ENCODE data around the gene MCC.

The MCC gene

GRCh38 chr5:113325054-113325453 lies 163.2 kb downstream of the MCC start:
- ChIA-PET CTCF (no interaction called here), POLR2A (no interaction called here)
- Histone ChIP-seq H3K36me3 (ENCODE audit: control insufficient read depth in 2 of 2, insufficient read depth in 1 of 2, low read length in 2 of 2) (no peaks in the 10 kb centered on the region), H3K4me3 (ENCODE audit: low read depth, low read length) (no peak overlapping the region), H3K27ac (ENCODE audit: extremely low read depth, low read depth, low read length) (no peak overlapping the region), H3K4me1 (ENCODE audit: control insufficient read depth, insufficient read depth, low read length) (no peaks in the 10 kb centered on the region), H3K9me3 (ENCODE audit: control insufficient read depth, insufficient read depth, low read depth, low read length) (no peaks in the 10 kb centered on the region)
- TF ChIP-seq ZNF221 (tag by site-specific recombination; IDR thresholded peaks at IDR 0.05; ENCODE audit: borderline replicate concordance) (no peak), ZNF302 (tag by site-specific recombination; IDR thresholded peaks at IDR 0.05; ENCODE audit: low read depth) (no peak), ZNF704 (tag by site-specific recombination; IDR thresholded peaks at IDR 0.05) (no peak), ELK4 (IDR thresholded peaks at IDR 0.05; ENCODE audit: borderline replicate concordance, low read depth, low read length) (no peak), ZNF777 (tag by site-specific recombination; IDR thresholded peaks at IDR 0.05; ENCODE audit: borderline replicate concordance) (no peak), KLF8 (tag by site-specific recombination; IDR thresholded peaks at IDR 0.05) (no peak), ZNF549 (tag by site-specific recombination; IDR thresholded peaks at IDR 0.05) (no peak), ZBTB1 (tag by site-specific recombination; IDR thresholded peaks at IDR 0.05) (no peak), ZFP69B (tag by site-specific recombination; IDR thresholded peaks at IDR 0.05) (no peak), ZFP3 (tag by site-specific recombination; IDR thresholded peaks at IDR 0.05; ENCODE audit: low read depth) (no peak), INSM2 (tag by site-specific recombination; IDR thresholded peaks at IDR 0.05) (no peak)

- no peak overlapping the region for H3K27ac ChIP-seq (ENCODE audit: extremely low read depth, low read depth, low read length)
- no peaks in the 10 kb centered on the region for H3K9me3 ChIP-seq (ENCODE audit: control insufficient read depth, insufficient read depth, low read depth, low read length)
- no peaks in the 10 kb centered on the region for H3K36me3 ChIP-seq (ENCODE audit: control insufficient read depth in 2 of 2, insufficient read depth in 1 of 2, low read length in 2 of 2)
- POLR2A ChIA-PET, result no interaction called here
- CTCF ChIA-PET, result interaction anchor here (0.7 kb wide), 1 partner anchor 9 kb away, joined by 3 read pairs; no protein-coding TSS in a partner anchor
- no peak overlapping the region for H3K4me3 ChIP-seq (ENCODE audit: low read depth, low read length)
- TF ChIP-seq ZNF221 (tag by site-specific recombination; IDR thresholded peaks at IDR 0.05; ENCODE audit: borderline replicate concordance), result no peak
- no peak for TF ChIP-seq ZNF174 (tag by site-specific recombination; IDR thresholded peaks at IDR 0.05)
- TF ChIP-seq ZNF214 (tag by site-specific recombination; IDR thresholded peaks at IDR 0.05; ENCODE audit: borderline replicate concordance), result no peak
- TF ChIP-seq SP7 (tag by site-specific recombination; IDR thresholded peaks at IDR 0.05), result no peak
- TF ChIP-seq ZNF530 (tag by site-specific recombination; IDR thresholded peaks at IDR 0.05; ENCODE audit: low read depth), result no peak
- TF ChIP-seq BCL11B (tag by site-specific recombination; IDR thresholded peaks at IDR 0.05; ENCODE audit: low read depth), result no peak
- H3K4me1 ChIP-seq (ENCODE audit: control insufficient read depth, insufficient read depth, low read length), result no peaks in the 10 kb centered on the region
These were observed 167.0 kb downstream of the MCC start for GRCh38 chr5:113321276-113321675.

- CTCF ChIA-PET, result no interaction called here
These were observed 167.9 kb downstream of the MCC start for GRCh38 chr5:113320273-113320780.

More at GRCh38 chr5:113320273-113320780, 167.9 kb downstream of the MCC start:
- H3K9me3 ChIP-seq (ENCODE audit: control insufficient read depth, insufficient read depth, low read depth, low read length), result no peaks in the 10 kb centered on the region
- H3K36me3 ChIP-seq (ENCODE audit: control insufficient read depth in 2 of 2, insufficient read depth in 1 of 2, low read length in 2 of 2), result no peaks in the 10 kb centered on the region
- no peaks in the 10 kb centered on the region for H3K4me1 ChIP-seq (ENCODE audit: control insufficient read depth, insufficient read depth, low read length)
- POLR2A ChIA-PET, result no interaction called here
- no peak for TF ChIP-seq OVOL3 (tag by site-specific recombination; IDR thresholded peaks at IDR 0.05)
- TF ChIP-seq ZNF140 (tag by site-specific recombination; IDR thresholded peaks at IDR 0.05), result no peak
- no peak for TF ChIP-seq ZFP37 (tag by site-specific recombination; IDR thresholded peaks at IDR 0.05)
- no peak for TF ChIP-seq GLI2 (tag by site-specific recombination; IDR thresholded peaks at IDR 0.05; ENCODE audit: borderline replicate concordance, low read depth)
- TF ChIP-seq TSHZ1 (tag by site-specific recombination; IDR thresholded peaks at IDR 0.05; ENCODE audit: borderline replicate concordance), result no peak
- no peak for TF ChIP-seq ZNF768 (tag by site-specific recombination; IDR thresholded peaks at IDR 0.05)
- H3K4me3 ChIP-seq (ENCODE audit: low read depth, low read length), result no peak overlapping the region
- no peak overlapping the region for H3K27ac ChIP-seq (ENCODE audit: extremely low read depth, low read depth, low read length)
